ENCODE measurements around the gene TENM4. TPM values are rescaled to one million over a fixed set of nuclear protein-coding genes. Genes with fewer than 3 reads are reported as not detected.
"Not testable (repeated sequence)": the region's sequence is repeated elsewhere in the genome, so short reads cannot be mapped to it uniquely, and the experiment has no call there.

The TENM4 gene
- total RNA-seq, 1 donor from 2014 or later = 50.7 TPM

DNA sequence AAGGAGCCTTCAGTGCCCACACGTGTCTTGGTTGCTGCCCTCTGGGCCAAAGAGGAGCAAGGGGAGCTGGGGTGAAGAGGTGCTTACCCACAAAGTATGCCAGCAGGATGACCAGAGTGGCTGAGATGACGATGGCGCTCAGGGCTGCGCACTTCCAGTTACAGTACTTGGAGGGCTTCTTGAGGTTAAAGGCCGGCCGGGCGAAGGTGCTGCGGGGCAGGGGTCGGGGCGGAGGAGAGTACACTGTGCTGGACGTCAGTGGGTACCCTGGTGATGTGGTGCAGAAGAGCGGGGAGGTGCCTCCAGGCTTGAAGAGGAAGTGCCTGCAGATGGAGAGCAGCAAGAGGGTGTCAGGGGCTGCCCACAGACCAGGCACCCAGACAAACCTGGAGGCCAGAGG lies 551.1 kb downstream of the TENM4 start:
- Mint-ChIP-seq H3K27me3 (ENCODE audit: unreplicated experiment) (peaks cover 9% of the 10 kb centered on the region), H3K4me3 (ENCODE audit: unreplicated experiment) (no peak overlapping the region), H3K27ac (ENCODE audit: unreplicated experiment) (no peak overlapping the region), H3K36me3 (ENCODE audit: unreplicated experiment) (peaks cover 5% of the 10 kb centered on the region), H3K9me3 (ENCODE audit: unreplicated experiment) (peaks cover 4% of the 10 kb centered on the region), H3K4me1 (ENCODE audit: low read depth, unreplicated experiment) (peaks cover 20% of the 10 kb centered on the region)
- no peak for DNase-seq
- TF ChIP-seq, protein P1, sequence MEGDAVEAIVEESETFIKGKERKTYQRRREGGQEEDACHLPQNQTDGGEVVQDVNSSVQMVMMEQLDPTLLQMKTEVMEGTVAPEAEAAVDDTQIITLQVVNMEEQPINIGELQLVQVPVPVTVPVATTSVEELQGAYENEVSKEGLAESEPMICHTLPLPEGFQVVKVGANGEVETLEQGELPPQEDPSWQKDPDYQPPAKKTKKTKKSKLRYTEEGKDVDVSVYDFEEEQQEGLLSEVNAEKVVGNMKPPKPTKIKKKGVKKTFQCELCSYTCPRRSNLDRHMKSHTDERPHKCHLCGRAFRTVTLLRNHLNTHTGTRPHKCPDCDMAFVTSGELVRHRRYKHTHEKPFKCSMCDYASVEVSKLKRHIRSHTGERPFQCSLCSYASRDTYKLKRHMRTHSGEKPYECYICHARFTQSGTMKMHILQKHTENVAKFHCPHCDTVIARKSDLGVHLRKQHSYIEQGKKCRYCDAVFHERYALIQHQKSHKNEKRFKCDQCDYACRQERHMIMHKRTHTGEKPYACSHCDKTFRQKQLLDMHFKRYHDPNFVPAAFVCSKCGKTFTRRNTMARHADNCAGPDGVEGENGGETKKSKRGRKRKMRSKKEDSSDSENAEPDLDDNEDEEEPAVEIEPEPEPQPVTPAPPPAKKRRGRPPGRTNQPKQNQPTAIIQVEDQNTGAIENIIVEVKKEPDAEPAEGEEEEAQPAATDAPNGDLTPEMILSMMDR (IDR thresholded peaks at IDR 0.05; ENCODE audit: partially characterized antibody, unreplicated experiment) = no peak

- peaks cover 11% of the 10 kb centered on the region for H3K27me3 Mint-ChIP-seq (ENCODE audit: unreplicated experiment)
- peaks cover 12% of the 10 kb centered on the region for H3K36me3 Mint-ChIP-seq (ENCODE audit: unreplicated experiment)
- H3K27ac Mint-ChIP-seq (ENCODE audit: unreplicated experiment) = no peak overlapping the region
- peaks cover 3% of the 10 kb centered on the region for H3K4me1 Mint-ChIP-seq (ENCODE audit: low read depth, unreplicated experiment)
- H3K4me3 Mint-ChIP-seq (ENCODE audit: unreplicated experiment) = no peak overlapping the region
- H3K9me3 Mint-ChIP-seq (ENCODE audit: unreplicated experiment) = peaks cover 6% of the 10 kb centered on the region
- TF ChIP-seq, protein P1 (IDR thresholded peaks at IDR 0.05; ENCODE audit: partially characterized antibody, unreplicated experiment) = no peak
- DNase-seq = no peak
Observed at GRCh38 chr11:78886616-78887015, 554.2 kb downstream of the TENM4 start.

GRCh38 chr11:78884761-78885160 lies 556.1 kb downstream of the TENM4 start:
- TF ChIP-seq, protein P1 (IDR thresholded peaks at IDR 0.05; ENCODE audit: partially characterized antibody, unreplicated experiment) = no peak
- Mint-ChIP-seq H3K27ac (ENCODE audit: unreplicated experiment) (no peak overlapping the region), H3K36me3 (ENCODE audit: unreplicated experiment) (peaks cover 21% of the 10 kb centered on the region), H3K9me3 (ENCODE audit: unreplicated experiment) (peaks cover 11% of the 10 kb centered on the region), H3K4me1 (ENCODE audit: low read depth, unreplicated experiment) (no peaks in the 10 kb centered on the region), H3K27me3 (ENCODE audit: unreplicated experiment) (peaks cover 9% of the 10 kb centered on the region), H3K4me3 (ENCODE audit: unreplicated experiment) (no peak overlapping the region)
- no peak for DNase-seq

DNA sequence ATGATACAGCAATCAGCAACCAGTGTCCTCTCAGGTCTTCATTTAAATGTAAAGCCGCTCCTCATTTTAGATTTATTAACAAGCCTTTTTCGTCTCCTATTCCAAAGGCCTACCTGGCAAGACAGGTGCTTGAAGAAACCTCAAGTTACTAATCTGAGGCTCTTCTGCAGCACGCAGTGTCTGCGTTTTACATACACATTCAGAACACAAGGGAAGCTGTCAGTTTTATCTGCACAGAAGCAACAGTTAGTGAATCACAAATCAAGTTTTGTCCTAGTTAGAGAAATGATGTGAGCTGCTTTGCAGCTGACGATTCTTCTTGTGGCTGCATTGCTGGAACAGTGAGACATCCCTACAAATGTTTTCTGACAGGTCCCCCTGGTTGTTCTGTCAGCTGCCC lies 557.3 kb downstream of the TENM4 start:
- H3K27me3 Mint-ChIP-seq (ENCODE audit: unreplicated experiment) = peaks cover 9% of the 10 kb centered on the region
- TF ChIP-seq, protein P1 (IDR thresholded peaks at IDR 0.05; ENCODE audit: partially characterized antibody, unreplicated experiment) = no peak
- no peak overlapping the region for H3K4me3 Mint-ChIP-seq (ENCODE audit: unreplicated experiment)
- H3K36me3 Mint-ChIP-seq (ENCODE audit: unreplicated experiment) = peaks cover 21% of the 10 kb centered on the region
- no peak for DNase-seq
- no peak overlapping the region for H3K27ac Mint-ChIP-seq (ENCODE audit: unreplicated experiment)
- H3K9me3 Mint-ChIP-seq (ENCODE audit: unreplicated experiment) = peaks cover 11% of the 10 kb centered on the region
- no peaks in the 10 kb centered on the region for H3K4me1 Mint-ChIP-seq (ENCODE audit: low read depth, unreplicated experiment)

GRCh38 chr11:78879094-78879980 lies 561.5 kb downstream of the TENM4 start:
- H3K4me1 Mint-ChIP-seq (ENCODE audit: low read depth, unreplicated experiment); H3K4me3 Mint-ChIP-seq (ENCODE audit: unreplicated experiment); H3K27ac Mint-ChIP-seq (ENCODE audit: unreplicated experiment); DNase-seq: not testable (repeated sequence)
- Mint-ChIP-seq H3K36me3 (ENCODE audit: unreplicated experiment) (peaks cover 37% of the 10 kb centered on the region), H3K9me3 (ENCODE audit: unreplicated experiment) (peaks cover 21% of the 10 kb centered on the region), H3K27me3 (ENCODE audit: unreplicated experiment) (peaks cover 11% of the 10 kb centered on the region)
